ENCODE data around the gene TANGO2.
A peak's percentile ranks its signal among the peaks of the same experiment; 100 is the strongest.

TANGO2 gene

DNA sequence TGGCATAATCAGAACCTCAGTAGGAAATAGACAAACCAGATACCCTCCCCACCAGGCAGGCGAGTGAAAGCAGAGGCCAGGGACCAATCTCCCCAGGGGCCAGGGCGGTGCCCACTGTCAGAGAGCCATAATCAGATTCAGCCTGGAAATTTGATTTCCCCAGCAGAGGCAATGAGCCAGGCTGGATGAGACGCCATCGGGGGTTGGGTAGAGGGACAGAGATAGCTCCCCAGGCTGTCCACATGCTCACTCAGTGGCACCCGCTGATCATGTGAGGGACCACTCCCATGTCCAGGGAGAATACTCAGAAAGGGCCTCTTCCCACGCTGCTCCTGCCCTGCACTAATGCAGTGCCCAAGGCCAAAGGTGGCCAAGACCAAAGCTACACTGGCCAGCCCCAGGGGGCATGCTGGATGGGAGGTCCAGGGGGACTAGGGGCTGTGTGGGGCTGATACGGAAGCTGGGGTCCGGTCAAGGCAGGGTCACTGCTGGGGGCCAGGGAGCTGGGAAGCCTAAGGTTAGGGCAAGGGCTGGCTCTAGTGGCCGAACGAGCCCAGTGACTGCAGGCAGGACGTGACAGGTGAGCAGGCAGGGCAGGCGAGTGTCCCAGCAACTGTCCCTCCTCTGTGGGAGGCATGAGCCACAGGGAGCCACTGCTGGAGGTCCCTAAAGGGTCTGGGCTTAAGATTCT, 24.1 kb upstream of the TANGO2 start:
- no peak for DNase-seq (ENCODE audit: low spot score)

DNA sequence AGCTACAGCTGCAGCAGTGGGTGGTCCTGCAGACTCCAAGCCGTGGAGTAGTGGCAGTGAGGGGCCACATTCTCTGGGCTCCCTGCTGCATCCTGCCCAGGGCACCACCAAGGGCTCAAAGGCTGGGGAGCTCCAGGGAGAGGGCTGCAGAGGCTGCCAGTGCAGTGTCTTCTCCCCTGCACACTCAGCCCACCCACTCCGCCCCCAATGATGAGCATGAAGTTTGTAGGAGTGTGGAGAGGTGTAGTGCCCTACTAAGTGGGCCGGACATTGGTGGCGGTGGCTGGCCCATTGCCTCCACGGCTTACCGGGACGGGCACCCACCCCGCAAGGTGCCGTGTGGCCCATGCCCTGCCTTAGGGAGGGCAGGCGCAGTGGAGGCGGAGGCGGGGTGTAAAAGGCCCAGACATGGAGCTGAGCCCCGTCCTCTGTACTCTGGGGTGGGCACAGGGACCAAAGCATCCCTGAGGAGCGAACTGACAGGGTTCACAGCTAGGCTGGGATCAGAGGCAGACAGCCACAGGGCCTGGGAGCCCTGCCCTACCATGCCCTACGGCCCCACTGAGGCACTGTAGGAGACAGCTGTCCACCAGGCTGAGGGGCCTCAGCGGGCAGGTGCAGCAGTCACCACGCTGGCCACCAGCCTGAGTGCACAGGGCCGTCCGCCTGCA, 23.2 kb upstream of the TANGO2 start:
- no peak for DNase-seq (ENCODE audit: low spot score)

DNA sequence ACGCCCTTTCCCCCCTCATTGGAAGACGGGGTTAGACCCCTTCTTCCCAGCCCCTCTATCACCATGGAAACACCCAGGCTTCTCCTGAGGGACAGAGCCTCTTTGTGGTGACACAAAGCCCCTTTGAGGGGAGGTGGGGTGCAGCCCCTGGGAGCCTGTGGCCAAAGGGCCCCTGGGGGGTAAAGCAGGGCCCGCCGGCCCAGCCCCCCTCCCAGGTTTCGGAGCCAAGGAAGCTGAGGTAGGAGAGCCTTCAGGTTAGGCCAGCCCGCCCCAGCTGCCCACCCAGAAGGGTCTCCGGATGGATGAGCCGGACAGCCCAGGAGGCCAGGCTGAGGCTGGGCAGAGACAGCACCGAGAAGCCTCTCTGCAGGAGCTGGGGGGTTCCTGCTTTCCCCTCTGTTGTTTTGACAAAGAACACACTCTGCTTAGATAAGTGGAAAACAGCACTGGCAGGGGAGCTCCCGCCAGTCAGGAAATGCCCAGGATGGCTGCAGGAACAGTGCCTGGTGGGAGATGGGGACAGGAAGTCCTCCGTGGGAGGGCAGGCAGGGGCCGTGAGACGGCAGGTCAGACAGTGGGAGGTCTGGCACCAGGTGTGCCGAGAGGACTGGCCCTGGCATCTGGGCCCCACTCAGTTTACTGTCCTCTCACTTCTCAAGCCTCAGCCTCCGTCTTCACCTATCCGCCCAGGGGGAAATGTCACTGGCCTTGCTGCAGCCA, 22.5 kb upstream of the TANGO2 start:
- DNase-seq (ENCODE audit: low spot score): no peak

DNA sequence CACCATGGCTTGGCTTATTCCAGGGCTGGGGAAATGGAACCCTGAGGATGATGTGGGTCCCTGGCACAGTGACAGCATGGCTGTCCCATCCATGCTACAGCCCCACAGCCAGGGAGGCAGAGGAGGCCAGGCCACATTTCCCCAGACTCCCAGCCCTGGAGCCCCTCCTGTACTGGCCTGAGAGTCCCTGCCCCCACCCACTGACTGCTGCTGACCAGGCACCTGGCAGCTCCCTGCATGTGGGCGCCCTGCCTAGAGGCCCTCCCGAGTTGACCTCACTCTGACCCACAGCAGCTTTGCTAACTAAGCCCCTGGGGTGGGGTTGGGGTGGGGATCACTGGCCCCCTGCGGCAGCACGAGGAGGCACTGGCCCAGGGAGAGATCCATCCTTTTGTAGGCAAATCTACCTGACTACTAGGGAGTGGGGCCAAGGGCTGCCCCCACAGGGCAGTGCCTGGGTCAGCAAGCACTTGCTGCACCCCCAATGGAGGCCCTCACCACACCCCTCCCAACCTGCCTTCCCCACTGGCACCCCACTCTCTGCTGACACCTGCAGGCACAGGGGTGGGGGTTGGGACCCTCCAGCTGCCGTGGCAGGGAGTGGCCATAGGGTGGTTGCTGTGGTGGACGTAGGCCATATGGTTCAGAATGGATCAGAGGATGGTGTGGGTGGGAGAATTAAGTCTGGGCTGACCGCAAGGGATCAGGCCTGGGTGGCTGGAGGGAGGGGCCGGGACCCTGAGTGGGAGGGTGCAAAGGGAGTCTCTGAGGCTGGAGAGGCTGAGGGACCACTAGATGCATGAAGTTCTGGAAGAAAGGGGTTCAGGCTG, 21.7 kb upstream of the TANGO2 start:
- DNase-seq (ENCODE audit: low spot score): no peak

DNA sequence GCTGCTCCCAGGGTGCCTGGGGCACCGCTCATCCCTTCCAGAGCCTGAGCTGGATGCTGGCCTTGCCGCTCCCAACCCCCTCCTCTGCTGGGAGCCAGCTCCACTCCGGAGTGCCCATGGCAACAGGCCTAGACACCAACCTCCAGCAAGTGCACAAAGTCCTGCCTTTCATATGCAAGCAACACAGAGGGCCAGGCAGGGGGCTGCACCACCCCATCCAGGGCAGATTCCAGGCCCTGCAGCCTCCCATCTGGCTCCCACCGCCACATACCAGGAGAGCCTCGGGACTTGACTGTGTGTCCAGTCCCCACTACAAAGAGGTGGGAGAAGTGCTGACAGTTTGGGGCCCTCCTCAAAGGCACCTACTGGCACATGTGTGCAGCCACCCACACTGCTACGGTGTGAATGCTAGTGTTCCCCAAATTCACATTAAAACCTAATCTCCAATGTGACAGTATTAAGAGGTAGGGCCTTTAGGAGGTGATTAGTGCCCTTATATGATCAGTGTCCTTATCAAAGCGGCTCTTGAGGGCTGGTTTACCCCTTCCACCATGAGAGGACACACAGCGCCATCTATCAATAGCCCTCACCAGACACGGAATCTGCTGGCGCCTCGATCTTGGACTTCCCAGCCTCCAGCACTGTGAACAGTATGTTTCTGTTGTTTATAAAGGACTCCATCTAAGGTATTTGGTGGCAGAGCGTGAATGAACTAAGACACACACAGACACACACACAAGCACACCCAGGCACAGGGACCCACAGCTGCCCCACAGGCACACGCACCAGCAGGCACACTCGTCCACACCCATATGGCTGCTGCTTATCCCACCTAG, 20.4 kb upstream of the TANGO2 start:
- peak; percentile 59 for DNase-seq (ENCODE audit: low spot score)

DNA sequence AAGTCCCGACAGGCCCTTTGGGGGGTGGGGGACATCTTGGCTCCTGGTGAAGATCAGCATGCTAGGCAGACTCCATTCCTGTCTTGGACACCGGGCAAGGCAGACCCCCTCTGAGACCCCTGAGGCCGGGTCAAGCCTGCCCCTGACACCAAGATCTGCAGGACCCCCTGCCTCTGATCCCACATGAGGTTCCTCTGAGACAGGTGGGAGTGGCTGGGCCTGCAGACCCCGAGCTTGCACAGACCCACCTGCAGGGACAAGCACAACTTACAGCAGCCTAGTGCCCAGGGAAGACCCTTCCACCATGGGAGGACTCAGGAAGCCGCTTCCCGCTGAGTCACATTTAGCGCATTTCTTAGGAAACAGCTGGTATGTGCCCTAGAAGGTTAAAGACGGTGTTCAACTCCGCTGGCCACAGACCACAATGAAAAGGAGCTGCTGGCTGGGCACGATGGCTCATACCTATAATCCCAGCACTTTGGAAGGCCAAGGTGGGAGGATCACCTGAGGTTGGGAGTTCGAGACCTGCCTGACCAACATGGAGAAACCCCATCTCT, 19.8 kb upstream of the TANGO2 start:
- DNase-seq (ENCODE audit: low spot score): no peak

DNA sequence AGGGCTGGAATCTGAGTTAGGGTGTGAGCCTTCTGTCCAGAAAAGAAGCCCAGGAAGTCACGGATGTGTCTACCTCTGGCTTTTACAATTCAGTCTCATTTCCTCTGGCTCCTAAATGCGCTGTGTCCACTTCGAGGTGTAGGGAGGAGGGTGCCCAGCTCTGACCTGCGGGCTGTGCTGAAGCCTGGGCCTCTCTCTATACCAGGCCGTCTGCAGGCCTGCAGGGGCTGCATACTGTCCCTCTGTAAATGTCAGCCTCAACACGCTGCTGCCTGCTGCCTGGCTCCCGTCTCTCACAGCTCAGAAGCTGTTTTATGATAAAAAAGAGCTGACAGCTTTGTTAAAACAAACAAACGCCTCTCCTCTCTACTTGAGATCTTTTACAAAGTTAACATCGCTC, 18.8 kb upstream of the TANGO2 start:
- DNase-seq (ENCODE audit: low spot score): no peak

DNA sequence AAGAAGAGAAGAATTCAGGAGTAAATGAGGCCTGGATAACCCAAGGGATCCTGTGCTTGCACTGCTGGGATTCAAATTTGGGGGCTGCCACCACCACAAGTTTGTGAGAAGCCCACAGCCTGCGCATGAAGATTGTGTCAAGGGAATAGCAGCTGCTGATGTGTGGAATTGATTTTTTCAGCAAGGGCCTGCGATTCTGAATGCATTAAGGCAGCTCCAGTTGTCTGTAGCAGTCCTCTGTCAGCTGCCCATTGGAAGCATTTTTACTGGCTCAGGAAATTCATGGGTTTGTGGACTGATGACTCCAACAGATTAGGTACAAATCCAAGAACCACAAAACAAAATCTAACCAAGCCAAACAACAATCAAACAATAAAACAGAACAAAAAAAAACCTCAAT, 18.3 kb upstream of the TANGO2 start:
- DNase-seq (ENCODE audit: low spot score): no peak

DNA sequence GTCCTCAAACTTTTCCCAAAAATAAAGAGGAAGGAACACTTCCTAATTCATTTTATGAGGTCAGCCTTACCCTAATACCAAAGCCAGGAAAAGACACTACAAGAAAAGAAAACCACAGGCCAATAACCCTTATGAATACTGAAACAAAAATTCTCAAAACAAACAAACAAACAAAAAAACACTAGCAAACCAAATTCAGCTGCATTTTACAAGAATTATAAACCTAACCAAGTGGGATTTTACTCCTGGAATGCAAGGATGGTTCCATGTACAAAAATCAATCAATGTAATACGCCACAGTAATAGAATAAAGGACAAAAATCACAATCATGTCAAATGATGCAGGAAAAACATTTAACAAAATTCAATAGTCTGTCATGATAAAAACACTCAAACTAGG, 17.6 kb upstream of the TANGO2 start:
- DNase-seq (ENCODE audit: low spot score): no peak

DNA sequence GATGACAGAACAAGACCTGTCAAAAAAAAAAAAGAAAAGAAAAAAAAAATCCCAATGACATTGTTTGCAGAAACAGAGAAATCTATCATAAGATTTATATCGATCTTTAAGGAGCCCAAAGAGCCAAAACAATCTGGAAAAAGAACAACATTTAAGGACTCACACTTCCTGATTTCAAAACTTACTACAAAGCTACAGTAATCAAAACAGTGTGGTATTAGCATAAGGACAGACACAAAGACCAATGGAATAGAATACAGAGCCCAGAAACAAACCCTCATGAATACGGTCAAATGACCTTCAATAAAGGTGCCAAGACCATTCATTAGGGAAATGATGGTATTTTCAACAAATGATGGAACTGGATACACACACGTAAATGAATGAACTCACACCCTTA, 16.4 kb upstream of the TANGO2 start:
- DNase-seq (ENCODE audit: low spot score): no peak

DNA sequence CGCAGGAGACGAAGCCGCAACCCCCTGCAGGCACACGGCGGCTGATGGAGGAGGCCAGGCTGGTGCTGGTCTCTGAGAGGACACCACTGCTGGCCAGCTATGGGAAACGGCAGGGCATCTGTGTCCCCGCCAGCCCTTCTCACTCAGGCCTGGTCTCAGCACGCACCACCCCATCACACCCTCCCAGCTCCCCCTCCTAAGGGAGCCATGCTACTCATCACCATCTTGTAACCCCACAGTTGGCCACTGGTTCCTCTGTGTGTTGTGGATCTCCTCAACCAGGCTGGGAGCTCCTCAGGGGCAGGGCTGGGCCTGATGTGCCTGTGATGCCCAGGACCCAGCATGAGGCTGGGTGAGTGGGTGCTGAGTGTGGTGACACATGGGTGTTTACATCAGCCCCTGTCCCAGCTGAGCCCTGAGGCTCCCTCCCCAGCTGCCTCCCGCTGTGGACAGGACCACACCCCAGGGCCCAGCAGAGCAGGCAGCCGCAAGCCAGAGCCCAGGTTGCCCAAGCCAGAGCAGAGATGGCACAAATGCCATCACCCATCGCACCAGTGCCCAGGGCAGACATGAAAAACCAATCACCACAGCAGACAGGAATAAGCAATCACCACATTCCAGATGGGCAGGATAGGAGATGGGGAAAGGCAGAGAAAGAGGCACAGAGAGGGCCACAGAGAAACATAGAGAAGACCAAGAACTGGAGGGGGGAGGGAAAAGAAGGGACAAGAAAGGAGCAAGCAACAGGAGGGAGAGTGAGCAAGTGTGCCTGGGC, 12.5 kb upstream of the TANGO2 start:
- no peak for DNase-seq (ENCODE audit: low spot score)

DNA sequence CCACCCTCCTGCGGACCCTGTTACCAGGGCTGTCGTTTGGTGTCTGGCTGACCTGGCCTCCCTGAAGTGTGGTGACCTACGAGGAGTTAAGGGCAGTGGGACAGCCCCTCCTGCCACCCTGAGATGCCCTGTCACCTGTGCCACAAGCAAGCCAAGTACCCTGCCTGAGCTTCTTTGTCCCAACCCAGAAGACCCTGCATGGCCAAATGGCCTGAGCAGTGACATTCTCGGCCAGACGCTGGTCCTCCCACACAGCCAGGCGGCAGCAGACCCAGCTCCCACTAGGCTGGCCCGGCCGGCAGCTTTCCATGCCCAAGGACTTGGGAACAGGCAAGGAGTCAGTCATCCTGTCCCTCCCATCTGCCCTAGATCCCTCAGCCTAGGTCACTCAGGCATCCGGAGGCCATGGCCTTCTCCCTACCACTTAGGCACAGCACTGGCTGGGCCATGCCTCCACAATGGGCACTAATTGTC, 11.9 kb upstream of the TANGO2 start:
- DNase-seq (ENCODE audit: low spot score): peak; percentile 56

DNA sequence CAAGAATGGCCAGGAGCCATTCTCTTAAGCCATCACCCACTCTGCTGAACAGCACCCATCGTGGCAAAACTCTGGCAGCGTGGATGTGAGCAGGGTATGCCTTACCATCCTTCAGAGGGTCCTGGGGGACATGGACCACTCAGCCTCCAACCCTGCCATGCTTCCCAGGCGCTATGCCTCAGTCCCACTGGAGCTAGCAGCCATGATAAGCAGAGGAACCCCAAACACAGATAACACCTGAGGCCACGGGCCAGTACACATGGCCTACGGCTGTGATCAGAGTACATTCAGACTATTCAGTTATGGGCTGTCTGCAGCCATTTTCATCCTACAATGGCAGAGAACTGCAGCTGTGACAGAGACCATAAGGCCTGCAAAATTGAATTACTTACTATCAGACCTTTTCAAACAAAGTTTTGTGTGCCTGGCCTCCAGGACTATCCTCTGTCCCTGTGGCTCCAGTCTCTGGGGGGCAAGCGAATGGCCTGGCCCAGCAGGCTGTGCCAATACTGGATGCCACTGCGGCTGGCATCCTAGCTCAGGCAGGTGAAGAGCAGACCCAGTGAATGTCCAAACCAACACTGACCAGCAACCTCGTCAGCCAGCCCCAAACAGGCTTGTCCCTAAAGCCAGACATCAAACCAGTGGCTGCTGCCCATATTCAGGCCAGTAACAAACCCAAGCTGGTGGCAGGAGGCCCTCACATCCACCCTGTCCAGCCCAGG, 11.2 kb upstream of the TANGO2 start:
- DNase-seq (ENCODE audit: low spot score): no peak

DNA sequence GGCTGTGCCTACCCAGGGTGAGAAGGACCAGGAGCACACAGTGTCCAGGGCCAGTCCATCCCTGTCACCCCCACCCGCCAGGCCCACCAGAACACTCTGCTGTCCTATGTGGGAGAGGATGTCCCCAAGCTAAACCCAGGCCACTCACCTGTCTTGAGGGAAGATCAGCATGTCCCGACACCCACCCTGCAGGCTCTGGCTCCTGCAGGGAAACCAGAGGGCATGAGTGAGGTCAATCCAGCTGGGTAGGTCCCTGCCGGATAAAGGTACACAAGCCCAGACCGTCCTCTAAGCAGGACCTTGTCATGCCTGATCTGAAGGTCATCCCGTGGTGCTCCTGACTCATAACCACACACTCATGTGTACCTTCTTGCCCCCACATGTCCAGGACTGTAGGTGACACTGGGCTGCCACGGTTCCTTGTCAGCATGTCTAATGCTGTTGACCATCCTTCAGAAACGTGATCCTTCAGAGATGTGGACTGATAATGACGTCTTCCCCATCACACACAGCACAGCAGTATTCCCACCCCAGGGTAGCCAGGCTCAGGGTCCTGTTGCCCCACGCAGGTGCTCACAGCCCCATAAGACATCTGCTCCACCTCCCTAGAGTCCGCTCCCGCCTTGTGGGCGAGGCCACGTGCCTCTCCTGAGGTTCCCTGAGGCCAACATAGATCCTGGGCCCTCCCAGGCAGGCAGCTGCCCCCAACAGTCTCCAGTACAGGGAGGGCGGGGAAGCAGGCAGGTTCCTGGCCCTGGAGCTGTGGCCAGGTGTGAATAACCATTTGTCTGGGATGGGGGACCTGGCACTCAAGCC, 10.4 kb upstream of the TANGO2 start:
- no peak for DNase-seq (ENCODE audit: low spot score)

DNA sequence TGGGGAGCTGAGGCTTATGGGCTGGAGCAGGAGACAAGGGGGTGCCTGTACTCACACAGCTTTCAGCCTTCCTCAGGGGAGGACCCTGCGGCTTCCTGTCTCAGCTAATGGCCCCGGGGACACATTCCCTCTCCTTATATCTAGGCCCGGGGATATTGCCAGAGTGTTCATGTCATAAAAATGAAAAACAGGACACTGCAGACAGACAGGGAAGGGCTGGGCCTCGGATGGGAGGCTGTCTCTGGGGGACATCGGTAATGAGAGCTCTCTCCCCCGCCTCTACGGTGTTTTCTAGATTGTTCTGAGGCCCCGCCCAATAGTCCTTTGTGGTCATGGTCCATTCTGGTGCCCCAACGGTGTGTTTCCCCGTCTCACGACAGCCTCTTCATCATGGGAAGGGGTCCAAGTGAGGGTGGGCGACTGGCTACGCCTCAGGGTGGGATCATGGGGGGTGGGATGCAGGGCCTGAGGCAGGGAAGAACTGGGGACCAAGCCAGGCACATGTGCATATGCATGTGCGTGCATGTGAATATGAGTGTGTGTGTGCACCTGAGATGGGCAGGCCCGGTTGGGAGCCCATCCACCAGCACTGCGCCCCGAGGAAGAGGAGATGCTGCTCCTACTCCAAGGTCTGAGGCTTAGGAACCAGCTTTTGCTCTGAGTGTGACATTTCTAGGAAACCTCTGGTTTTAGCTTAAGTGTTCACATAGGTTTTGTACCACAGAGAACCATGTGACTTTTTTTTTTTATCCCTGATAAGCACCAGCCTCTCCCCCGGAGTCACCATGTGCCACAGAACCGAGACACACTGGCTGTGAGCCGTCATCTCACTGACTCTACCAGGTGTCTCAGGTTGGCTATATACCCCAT, 9.6 kb upstream of the TANGO2 start:
- DNase-seq (ENCODE audit: low spot score): peak; percentile 66

DNA sequence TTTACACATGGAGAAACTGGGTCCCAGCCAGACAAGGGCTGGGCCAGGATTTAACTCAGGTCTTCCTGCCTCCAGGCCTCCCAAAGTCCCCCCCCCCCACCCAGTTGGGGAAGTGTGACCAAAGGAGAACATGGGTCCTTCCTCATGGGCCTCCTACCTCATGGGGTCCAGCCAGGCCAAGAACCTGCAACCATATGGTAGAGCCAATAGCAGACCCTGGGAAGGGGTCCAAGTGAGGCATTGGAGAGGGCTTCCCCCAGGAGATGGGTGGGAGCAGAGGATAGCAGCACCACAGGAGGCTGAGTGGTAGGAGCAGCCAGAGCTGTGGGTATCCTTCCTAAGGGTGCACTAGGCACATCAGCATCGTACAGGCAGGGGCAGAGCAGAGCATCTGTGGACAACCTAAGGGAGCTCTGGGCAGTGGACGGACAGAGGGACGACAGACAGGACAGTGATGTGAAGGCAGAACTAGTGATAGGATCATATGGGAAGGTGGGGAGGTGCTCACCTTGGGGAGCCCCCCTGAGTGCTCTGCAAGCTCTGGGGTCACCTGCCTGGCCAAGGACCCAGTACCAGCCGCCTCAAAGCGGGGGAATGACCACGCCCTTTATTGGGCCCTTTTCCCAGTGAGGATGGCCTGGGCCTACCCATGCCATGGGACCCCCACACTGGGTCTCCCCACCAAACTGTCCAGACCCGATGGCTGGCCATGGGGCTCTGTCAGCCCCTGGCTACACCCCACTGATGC, 8.7 kb upstream of the TANGO2 start:
- no peak for DNase-seq (ENCODE audit: low spot score)

DNA sequence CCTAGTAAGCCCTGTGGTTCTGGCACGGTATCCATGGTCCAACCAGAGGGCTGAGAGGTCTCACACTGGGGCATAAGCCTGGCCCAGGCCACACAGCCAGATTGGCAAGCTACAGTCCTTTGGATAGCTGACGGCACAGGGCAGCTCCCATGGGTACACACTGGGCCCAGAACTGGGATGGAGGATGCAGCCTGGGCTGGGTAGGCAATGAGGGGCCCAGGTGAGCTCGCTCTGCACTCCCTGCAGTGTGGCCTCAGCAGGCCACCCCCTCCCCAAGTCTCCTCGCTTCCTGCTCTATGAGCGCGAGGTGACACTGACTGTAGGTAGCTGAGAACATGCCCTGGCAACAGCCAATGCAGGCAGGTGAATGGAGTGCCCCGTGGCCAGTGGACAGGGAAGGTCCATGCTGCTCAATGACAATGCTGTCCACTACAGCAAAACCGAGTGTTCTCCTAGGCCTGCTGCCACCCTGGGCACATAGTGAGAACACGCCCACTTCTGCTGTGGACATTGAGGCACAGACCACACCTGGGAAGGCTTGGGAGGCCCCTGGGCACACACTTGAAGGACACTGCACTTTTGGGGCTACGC, 8.1 kb upstream of the TANGO2 start:
- DNase-seq (ENCODE audit: low spot score): no peak

All from cerebellar cortex (tissue), 1 donor.